ENCODE measurements around the gene KCNG1. TPM values are rescaled to one million over a fixed set of nuclear protein-coding genes. Genes with fewer than 3 reads are reported as not detected.

The KCNG1 gene
- total and polyA plus RNA-seq, 2 of the 8 experiments (the other 6 are each of a cell fraction or from before 2014, with no cell fraction given), result 16.0 to 18.0 TPM

DNA sequence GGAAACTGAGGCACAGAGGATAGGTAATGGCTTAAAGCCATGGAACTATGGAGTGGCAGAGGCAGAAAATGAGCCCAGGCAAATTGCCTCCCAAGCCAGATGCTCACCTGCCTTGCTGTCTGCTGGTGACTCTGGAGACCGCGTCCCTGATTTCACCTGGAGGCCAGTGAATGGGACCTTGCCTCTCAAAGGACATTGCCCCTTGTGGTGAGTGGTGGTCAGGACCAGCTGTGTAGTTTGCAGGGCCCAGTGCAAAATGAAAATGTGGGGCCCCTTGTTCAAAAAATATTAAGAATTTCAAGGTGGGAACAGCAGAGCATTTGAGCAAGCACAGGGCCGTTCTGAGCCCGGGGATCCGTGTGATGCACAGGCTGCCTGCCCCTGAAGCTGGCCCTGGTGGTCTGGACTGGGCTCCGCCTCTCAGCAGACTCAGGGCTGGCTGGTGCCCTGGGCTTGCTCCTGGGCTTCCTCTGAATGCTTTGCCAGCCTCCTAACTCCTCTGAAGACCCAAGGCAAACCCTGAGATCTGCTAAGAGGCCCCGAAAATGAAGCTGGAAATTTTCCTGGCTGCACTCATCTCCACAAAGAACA lies 19.8 kb upstream of the KCNG1 start:
- no peaks in the 10 kb centered on the region for H4K20me1 ChIP-seq (replicated peaks in 1 of 2; ENCODE audit: control insufficient read depth in 1 of 2, insufficient read depth in 2 of 2, low read length in 2 of 2)
- CTCF ChIA-PET (ENCODE audit: partially characterized antibody), result interaction anchor here (0.6 to 7.3 kb wide), 30 partner anchors 9 to 1041 kb away, joined by 3 to 40 read pairs (median 5); no protein-coding TSS in a partner anchor
- peak in 1 of 2 experiments; percentile 60 for DNase-seq (ENCODE audit: low read depth in 1 of 2, low spot score in 2 of 2)

More for the DNA sequence above, 19.8 kb upstream of the KCNG1 start:
- Histone ChIP-seq H3K4ac (replicated peaks; ENCODE audit: insufficient read length, low read depth, low read length) (no peak overlapping the region), H4K91ac (replicated peaks; ENCODE audit: insufficient read length, low read length) (no peak overlapping the region), H3K9ac (replicated peaks in 1 of 4; ENCODE audit: extremely low read depth in 1 of 4, low read depth in 3 of 4, low read length in 3 of 4) (no peak overlapping the region), H3K9me3 (ENCODE audit: insufficient read depth in 2 of 2, low read depth in 1 of 2, low read length in 1 of 2) (peaks cover 2 to 6% of the 10 kb centered on the region in 2 experiments; a peak in 1 of 4 replicates), H2BK15ac (ENCODE audit: low read length) (no peak overlapping the region), H3K79me1 (ENCODE audit: low read depth, low read length) (no peaks in the 10 kb centered on the region), H2BK120ac (replicated peaks; ENCODE audit: low read depth, low read length) (no peak overlapping the region), H3K23ac (ENCODE audit: insufficient read length) (no peak overlapping the region), H2BK20ac (ENCODE audit: low read length) (no peak overlapping the region), H4K8ac (ENCODE audit: extremely low read depth, insufficient read depth, low read length) (no peak overlapping the region), H2AK5ac (ENCODE audit: low read depth, low read length) (no peak overlapping the region), H3K79me2 (ENCODE audit: control insufficient read depth in 1 of 2, insufficient read depth in 2 of 2, low read length in 2 of 2) (no peaks in the 10 kb centered on the region), H3K4me2 (ENCODE audit: insufficient read depth in 1 of 2, low read depth in 2 of 2, low read length in 2 of 2) (no peak overlapping the region), H4K5ac (ENCODE audit: insufficient read length, low read depth, low read length) (no peak overlapping the region), H3K23me2 (ENCODE audit: low read depth, low read length) (no peaks in the 10 kb centered on the region; the same call in 1 of the 2 replicates), H3K27ac (ENCODE audit: low read depth, low read length) (no peak overlapping the region), H3K56ac (replicated peaks; ENCODE audit: insufficient read length, low read depth, low read length) (no peak overlapping the region), H3K4me1 (replicated peaks in 1 of 4; ENCODE audit: control insufficient read depth in 3 of 4, insufficient read depth in 4 of 4, low read length in 3 of 4) (no peaks in the 10 kb centered on the region; a peak in 1 of 7 replicates), H2AFZ (ENCODE audit: low read length) (no peak overlapping the region), H3K36me3 (ENCODE audit: control insufficient read depth in 2 of 4, insufficient read depth in 4 of 4, low read length in 3 of 4) (no peaks in the 10 kb centered on the region), H2BK5ac (ENCODE audit: low read depth, low read length) (no peak overlapping the region), H2BK12ac (ENCODE audit: low read depth, low read length) (no peak overlapping the region), H3K18ac (ENCODE audit: extremely low read depth, low read length) (no peak overlapping the region), H3K4me3 (ENCODE audit: extremely low read depth in 1 of 4, insufficient read depth in 2 of 4, low read depth in 3 of 4, low read length in 4 of 4) (no peak overlapping the region), H3K27me3 (replicated peaks in 1 of 4; ENCODE audit: control insufficient read depth in 3 of 4, extremely low read depth in 1 of 4, insufficient read depth in 3 of 4, low read length in 3 of 4) (no peaks in the 10 kb centered on the region), H3K14ac (ENCODE audit: insufficient read length) (no peak overlapping the region)
- WGBS, 2 experiments (ENCODE audit: extremely low coverage in 1 of 2, insufficient coverage in 1 of 2, insufficient read length in 1 of 2, insufficient replicate concordance in 2 of 2, low coverage in 1 of 2, low lambda C conversion rate in 2 of 2, missing lambda C conversion rate in 1 of 2), result 84% methylated on average over 7 of the region's 7 CpGs; no CpG with 5 or more reads in 1 of the 2 experiments
- POLR2A ChIA-PET (ENCODE audit: partially characterized antibody), result interaction anchor here (1.0 kb wide), 1 partner anchor 16 kb away, joined by 3 read pairs; no protein-coding TSS in a partner anchor
- FAIRE-seq, result no peak

Measured in H1 (cell line).